Glomerular endothelial cell (primary cell): ENCODE data around the gene NEU2. TPM values are rescaled to one million over a fixed set of nuclear protein-coding genes. Genes with fewer than 3 reads are reported as not detected.
"Not testable (repeated sequence)": the region's sequence is repeated elsewhere in the genome, so short reads cannot be mapped to it uniquely, and the experiment has no call there.

Experiments used
- DNase-seq: peaks from one replicate; pipeline ENCODE4 v3.0.0-alpha.2; 2011; ENCODE audit warnings: low read depth, low spot score; ENCODE audit errors: extremely low read depth
- total RNA-seq: library from RNA; depleted of rRNA; stranded (reverse); fragments of >200 nt; gene quantifications from 2 replicates; pipeline ENCODE4 v1.2.3, GENCODE V29; 2015

NEU2 gene
- total RNA-seq, 1 donor from 2014 or later, result not detected

- DNase-seq, result no peak
Observed at GRCh38 chr2:233053928-233054784, 21.7 kb downstream of the NEU2 start.

- no peak for DNase-seq
Observed at GRCh38 chr2:233055362-233055761, 22.9 kb downstream of the NEU2 start.

GRCh38 chr2:233056961-233057605, 24.6 kb downstream of the NEU2 start:
- no peak for DNase-seq

- DNase-seq, result no peak
Observed at GRCh38 chr2:233058717-233059546, 26.5 kb downstream of the NEU2 start.

GRCh38 chr2:233059547-233059796, 27.0 kb downstream of the NEU2 start:
- DNase-seq, result no peak

GRCh38 chr2:233059797-233060500, 27.5 kb downstream of the NEU2 start, which contains the start of gene INPP5D:
Gene INPP5D (plus strand): TSS chr2:233060342. CDS start chr2:233060479, 137 bp downstream.
- DNase-seq, result no peak

GRCh38 chr2:233060501-233060979, 28.1 kb downstream of the NEU2 start:
- no peak for DNase-seq

- DNase-seq, result no peak
Observed at GRCh38 chr2:233060980-233061590, 28.6 kb downstream of the NEU2 start.

GRCh38 chr2:233061591-233062450, 29.3 kb downstream of the NEU2 start:
- DNase-seq, result no peak

GRCh38 chr2:233062451-233062850, 30.0 kb downstream of the NEU2 start:
- DNase-seq, result no peak

- DNase-seq, result no peak
Observed at GRCh38 chr2:233062946-233063268, 30.4 kb downstream of the NEU2 start.

- DNase-seq, result no peak
Observed at GRCh38 chr2:233063269-233063975, 30.9 kb downstream of the NEU2 start.

GRCh38 chr2:233063976-233064411, 31.5 kb downstream of the NEU2 start:
- DNase-seq, result no peak

- DNase-seq, result no peak
Observed at GRCh38 chr2:233064530-233065199, 32.2 kb downstream of the NEU2 start.

- not testable (repeated sequence) for DNase-seq
Observed at GRCh38 chr2:233065200-233065589, 32.7 kb downstream of the NEU2 start.

- DNase-seq, result no peak
Observed at GRCh38 chr2:233065954-233066470, 33.5 kb downstream of the NEU2 start.

- DNase-seq, result no peak
Observed at GRCh38 chr2:233068762-233069418, 36.4 kb downstream of the NEU2 start.
